Spleen (tissue), 7 donors: ENCODE data around the gene HOXC10.
A peak's percentile ranks its signal among the peaks of the same experiment; 100 is the strongest.

Experiments used
- CTCF ChIP-seq, 11 experiments: fragments of 200-600 bp in 7 of 11; fragments of 450-650 bp in 4 of 11; sonication (generic) in 4 of 11; IDR thresholded peaks in 8 of 11; conservative IDR thresholded peaks in 3 of 11; 1 replicate in 7 of 11; 2 replicates in 4 of 11; pipeline versions ENCODE4 v1.4.0 to v1.8.0; 2016 to 2021; ENCODE audit warnings: antibody characterized with exemption in 11 of 11, inconsistent platforms in 4 of 11, mild to moderate bottlenecking in 1 of 11
- POLR2A ChIP-seq, 3 donors: fragments of 450-650 bp; IDR thresholded peaks; one replicate each; pipeline ENCODE4 v1.5.1; 2017; ENCODE audit warnings: antibody characterized with exemption in 3 of 3, mild to moderate bottlenecking in 1 of 3
- POLR2AphosphoS5 ChIP-seq, 3 donors: sonication (generic); formaldehyde crosslinking; IDR thresholded peaks; one replicate each; pipeline ENCODE4 v1.5.1; 2017; ENCODE audit warnings: antibody characterized with exemption in 3 of 3
- donor health status: DM: no; HTN: no; CAD: no; lungs with moderate emphysema.
- donor health status: DM: no; HTN: no; CAD: no.
- donor health status: DM: no; HTN: no; CAD: no.

- peak in 1 of 11 experiments; percentile 4 for TF ChIP-seq CTCF (IDR thresholded peaks at IDR 0.05 in 8 of 11, conservative IDR thresholded peaks at IDR 0.05 in 3 of 11)
- TF ChIP-seq POLR2A (IDR thresholded peaks at IDR 0.05) = no peak
- TF ChIP-seq POLR2AphosphoS5 (IDR thresholded peaks at IDR 0.05) = no peak
Measured at GRCh38 chr12:54014377-54015017, 29.6 kb downstream of the HOXC10 start.
